HL-60/S4 (cell line): ENCODE measurements around the gene SPC24.
"Not testable (repeated sequence)": the region's sequence is repeated elsewhere in the genome, so short reads cannot be mapped to it uniquely, and the experiment has no call there.

ENCODE experiments used
- in situ Hi-C: fragments of 300-500 bp; cut with MboI; formaldehyde crosslinking; loops from 2 replicates; pipeline ENCODE4 v1.14.3; 2022; ENCODE audit warnings: low sequenced_read_pairs

The SPC24 gene

GRCh38 chr19:11098861-11099260 lies 56.7 kb downstream of the SPC24 start:
- in situ Hi-C loops: no loop called here

GRCh38 chr19:11098327-11098726 lies 57.3 kb downstream of the SPC24 start:
- in situ Hi-C loops: no loop called here

DNA sequence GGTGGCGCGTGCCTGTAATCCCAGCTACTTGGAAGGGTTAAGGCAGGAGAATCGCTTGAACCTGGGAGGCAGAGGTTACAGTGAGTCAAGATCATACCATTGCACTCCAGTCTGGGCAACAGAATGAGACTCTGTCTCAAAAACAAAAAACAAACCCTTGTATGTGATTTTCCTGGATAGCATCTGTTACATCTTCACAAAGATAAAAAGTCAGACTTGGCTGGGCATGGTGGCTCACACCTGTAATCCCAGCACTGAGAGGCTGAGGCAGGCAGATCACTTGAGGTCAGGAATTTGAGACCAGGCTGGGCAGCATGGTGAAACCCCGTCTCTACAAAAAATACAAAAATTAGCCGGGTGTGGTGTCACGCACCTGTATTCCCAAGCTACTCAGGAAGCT lies 58.2 kb downstream of the SPC24 start:
- in situ Hi-C loops: not testable (repeated sequence)

GRCh38 chr19:11096210-11096841 lies 59.3 kb downstream of the SPC24 start:
- in situ Hi-C loops: no loop called here
